Endothelial cell of umbilical vein (primary cell): Measurements from ENCODE around the gene IKZF4.

ENCODE experiments used
- CTCF ChIP-seq, 2 donors: IDR thresholded peaks; 1 replicate in 1 of 2; 2 replicates in 1 of 2; pipeline ENCODE4 v1.5.1; 2011; ENCODE audit warnings: low read length in 2 of 2, mild to moderate bottlenecking in 2 of 2, moderate library complexity in 2 of 2, control low read depth in 1 of 2, inconsistent platforms in 1 of 2, low read depth in 1 of 2; ENCODE audit not compliant: insufficient read depth in 1 of 2; ENCODE audit errors: extremely low read depth in 1 of 2
- POLR2A ChIP-seq: IDR thresholded peaks from 2 replicates; pipeline ENCODE4 v1.6.1; 2012; ENCODE audit warnings: low read depth, mild to moderate bottlenecking, control low read depth, low read length

GRCh38 chr12:56001487-56002100 is 19.2 kb upstream of the IKZF4 start:
- no peak for TF ChIP-seq CTCF (IDR thresholded peaks at IDR 0.05; ENCODE audit: extremely low read depth in 1 of 2, insufficient read depth in 1 of 2, low read depth in 1 of 2, low read length in 2 of 2)
- no peak for TF ChIP-seq POLR2A
